Cortex of kidney (tissue), 1 donor: ENCODE data around the gene IL4I1.
A peak's percentile ranks its signal among the peaks of the same experiment; 100 is the strongest.

ENCODE experiments used
- DNase-seq: peaks from one replicate; lab custom pipeline; 2025; lab: John Stamatoyannopoulos, UW

Gene IL4I1

DNA sequence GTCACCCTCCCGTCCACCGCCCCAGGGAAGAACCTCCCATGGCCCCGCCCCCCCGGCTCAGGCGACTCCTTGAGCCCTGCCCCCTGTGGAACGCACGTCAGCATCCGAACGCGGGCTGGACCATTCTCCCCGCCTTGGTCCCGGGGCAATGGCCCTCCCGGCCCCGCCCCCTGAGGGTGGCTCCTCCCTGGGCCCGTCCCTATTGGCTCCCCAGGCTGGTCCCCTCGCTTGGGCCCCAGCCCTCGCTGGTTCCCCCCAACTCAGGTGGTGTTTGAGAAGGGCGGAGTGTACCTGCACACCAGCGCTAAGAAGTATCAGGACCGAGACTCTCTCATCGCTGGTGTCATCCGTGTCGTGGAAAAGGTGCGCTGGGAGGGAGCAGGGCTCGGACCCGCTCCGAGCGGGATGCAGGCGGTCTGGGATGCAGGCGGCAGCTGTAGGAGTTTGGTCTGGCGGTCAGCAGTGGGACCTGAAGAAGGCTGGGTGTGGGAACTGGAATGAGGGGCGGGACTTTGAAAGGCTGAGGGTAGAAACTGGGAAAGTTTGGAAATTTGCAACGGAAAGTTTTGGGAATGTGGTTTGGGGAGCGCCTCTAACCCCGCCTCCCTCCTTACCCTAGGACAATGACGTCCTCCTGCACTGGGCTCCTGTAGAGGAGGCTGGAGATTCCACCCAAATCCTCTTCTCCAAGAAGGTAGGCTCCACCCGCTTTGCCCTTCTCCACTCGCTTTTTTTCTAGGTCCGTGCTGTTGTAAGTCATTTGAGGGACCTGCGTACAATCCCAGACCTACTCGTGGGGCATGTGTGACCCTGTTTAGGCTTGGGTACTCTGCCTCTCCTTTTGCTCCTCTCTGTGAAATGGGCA is 18.6 kb downstream of the IL4I1 start:
- peak; percentile 33 for DNase-seq

DNA sequence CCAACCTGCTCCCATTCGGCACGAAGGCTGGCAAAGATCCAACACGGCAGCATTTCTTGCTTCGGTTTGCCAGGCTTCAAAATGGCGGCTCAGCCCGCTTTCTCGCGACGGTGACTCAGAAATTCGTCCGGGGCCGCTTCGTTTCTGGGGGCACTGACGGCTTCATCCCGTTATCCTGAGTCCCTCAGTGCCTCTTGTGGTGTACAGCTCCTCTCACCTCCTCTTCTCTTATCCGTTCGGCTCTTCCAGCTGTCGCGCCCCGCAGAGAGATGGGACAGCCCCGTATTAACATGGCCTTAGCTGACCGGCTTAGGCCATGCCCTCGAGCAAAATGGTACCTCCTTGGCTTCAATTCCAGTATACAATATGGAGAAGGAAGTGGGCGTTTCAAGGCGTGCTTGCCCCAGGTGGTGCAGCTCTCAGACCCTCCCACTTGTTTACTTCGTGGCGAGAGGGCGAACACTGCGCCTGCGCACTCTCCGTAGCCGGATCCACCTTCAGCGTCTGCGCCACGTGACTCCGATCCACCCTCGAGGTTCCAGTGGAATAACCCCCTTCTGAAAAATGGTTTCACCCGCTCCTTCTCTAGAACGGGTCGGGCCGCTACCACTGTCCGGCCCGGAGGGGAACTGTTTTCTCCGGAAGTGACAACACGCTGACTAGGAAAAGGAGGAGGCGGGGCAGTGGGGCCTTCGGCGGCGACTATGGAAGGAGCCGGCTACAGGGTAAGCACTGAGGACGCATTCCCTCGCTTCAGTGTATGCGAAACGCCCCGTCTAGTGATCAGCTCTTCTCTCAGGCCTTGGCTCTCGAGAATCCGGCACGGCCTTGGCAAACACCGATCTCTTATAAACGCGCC is 19.4 kb downstream of the IL4I1 start, which contains the start of the genes AKT1S1 and TBC1D17:
AKT1S1 (minus strand) TSS at position 336 of the 859 bp plus-strand sequence. CDS start 4,060 bp downstream, outside the sequence.
TBC1D17 (plus strand) TSS at position 683 of the 859 bp plus-strand sequence; CDS start at position 705, 22 bp downstream.
- peak; percentile 80 for DNase-seq

DNA sequence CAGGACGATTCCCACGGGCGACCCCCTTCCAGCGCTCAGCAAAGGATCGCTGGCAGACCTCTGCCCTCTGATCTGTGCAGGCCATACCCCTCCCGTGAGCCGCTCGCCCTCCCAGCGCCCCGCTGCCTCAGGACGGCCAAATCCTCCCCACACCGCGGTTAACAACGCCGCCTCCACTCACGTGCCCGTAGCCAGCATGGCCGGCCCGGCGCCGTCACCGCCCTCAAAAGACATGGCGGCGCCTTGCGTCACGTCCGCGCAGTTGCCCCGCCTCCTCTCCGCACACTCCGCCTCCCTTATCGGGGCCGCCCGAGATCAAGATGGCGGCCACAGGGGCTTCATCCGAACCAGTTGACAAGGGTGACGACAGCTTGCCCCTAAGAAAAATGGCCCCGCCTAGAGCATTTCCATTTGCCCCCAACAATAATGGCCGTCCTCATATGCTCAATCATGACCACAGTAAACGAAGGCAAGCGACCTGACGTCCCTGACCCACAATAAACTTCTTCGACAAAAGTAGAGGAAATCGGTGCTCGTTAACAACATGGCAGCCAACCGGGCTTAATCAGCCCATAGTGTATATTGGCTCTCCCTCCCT is 20.2 kb downstream of the IL4I1 start:
- peak; percentile 47 for DNase-seq

DNA sequence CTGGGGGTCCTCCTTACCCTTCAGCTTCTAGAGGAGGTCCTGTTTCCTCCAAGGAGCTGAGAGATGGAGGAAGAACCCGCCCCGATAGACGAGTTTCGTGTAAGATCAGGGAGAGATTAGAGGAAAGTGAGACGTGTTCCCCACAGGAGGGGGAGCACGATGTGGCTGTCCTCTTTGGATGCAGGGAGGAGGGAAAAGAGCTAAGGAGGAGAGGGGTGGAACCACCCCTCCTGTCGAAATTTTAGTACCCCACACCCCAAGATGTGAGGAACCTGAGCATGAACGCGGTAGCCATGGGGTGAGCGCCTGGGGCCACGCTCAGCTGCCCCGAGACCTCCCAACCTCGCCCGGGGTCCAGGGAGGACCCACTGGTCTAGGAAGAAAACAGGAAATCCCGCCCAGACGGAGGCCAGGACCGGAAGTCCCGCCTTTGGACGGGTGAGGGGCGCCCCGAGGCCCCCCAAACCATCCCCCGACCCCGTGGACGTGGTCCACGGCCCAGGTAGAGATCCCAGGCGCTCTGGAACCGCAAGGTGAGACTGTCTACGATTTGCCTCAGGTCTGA is 20.7 kb downstream of the IL4I1 start:
- no peak for DNase-seq

DNA sequence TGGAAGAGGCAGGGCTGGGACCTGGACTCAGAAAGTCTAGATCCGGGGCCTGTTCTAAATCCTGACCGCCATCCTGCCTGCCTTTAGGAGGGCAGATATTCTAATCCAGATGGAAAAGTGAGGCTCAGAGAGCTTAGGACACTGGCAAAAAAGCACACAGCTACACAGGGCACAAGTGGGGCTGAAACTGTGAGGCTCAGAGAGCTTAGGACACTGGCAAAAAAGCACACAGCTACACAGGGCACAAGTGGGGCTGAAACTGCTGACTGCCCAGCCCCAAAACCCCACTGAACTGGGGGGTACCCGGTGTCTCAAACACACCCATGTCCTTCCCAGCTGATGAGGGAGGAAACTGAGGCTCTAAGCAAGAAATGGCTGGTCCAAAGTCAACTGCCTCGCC is 21.5 kb downstream of the IL4I1 start:
- no peak for DNase-seq

DNA sequence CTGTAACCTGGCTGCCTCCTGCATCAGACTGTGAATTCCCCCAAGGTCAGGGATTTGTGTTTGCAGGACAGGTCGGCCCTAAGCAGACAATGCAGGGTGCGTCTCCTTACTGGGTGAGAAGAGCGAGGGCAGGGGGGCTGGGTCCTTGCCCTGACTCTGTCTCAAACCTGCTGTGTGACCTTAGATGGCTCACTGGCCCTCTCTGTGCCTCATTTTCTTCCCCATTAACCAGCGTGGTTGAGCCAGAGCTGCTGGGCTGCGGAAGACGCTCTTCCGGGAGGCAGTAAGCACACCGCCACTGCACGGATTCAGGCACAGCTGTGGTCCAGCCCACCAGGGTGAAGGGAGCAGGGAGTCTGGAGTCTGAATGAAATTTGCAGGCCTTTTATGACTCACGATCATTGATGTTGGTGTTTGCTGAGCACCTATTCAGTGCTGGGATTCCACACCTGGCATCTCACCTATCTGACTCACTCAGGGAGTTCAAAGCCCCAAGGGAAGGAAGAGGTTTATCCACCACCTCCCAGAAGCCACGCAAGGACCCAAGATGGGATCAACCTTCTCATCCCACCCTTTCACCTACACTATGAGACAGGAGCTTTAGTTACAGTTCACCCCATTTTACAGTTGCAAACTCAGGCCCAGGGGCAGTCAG is 22.1 kb downstream of the IL4I1 start:
- DNase-seq: no peak

DNA sequence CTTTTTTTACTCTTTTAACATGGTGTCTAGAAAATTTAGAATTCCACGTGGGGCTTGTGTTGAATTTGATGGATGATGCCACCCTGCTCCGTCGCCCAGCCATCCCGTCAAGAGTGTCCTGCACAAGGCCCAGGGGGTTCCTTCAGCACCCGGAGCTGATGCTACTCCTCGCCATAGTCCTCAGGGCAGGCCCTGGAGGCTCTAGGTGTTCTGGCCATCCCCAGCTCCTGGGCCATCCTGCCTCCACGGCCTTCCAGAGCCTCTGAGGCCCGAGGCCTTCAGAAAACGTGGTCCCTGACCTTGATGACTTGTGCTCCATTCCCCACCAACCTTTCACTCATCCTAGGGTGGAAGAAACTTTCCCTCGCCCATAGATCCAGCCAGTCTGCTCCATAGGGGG is 22.9 kb downstream of the IL4I1 start:
- no peak for DNase-seq

DNA sequence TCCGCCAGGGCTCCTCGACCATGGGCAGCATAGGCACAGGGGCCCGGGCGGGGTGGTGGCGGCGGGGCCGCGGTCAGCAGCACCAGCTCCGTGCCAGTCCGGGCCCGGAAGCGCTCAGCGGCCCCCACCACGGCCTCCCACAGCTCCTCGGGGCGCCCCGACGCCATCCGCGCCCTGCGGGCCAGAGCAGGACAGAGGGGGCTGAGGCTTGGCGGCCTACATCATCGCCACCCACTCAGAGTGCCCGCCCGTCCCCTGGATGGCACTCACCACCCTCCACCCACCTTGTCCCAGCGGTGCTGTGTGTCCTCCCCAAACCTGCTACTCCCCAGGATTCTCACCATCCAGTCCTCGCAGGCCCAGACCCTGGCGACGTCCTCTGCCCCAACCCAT is 23.6 kb downstream of the IL4I1 start:
- no peak for DNase-seq

DNA sequence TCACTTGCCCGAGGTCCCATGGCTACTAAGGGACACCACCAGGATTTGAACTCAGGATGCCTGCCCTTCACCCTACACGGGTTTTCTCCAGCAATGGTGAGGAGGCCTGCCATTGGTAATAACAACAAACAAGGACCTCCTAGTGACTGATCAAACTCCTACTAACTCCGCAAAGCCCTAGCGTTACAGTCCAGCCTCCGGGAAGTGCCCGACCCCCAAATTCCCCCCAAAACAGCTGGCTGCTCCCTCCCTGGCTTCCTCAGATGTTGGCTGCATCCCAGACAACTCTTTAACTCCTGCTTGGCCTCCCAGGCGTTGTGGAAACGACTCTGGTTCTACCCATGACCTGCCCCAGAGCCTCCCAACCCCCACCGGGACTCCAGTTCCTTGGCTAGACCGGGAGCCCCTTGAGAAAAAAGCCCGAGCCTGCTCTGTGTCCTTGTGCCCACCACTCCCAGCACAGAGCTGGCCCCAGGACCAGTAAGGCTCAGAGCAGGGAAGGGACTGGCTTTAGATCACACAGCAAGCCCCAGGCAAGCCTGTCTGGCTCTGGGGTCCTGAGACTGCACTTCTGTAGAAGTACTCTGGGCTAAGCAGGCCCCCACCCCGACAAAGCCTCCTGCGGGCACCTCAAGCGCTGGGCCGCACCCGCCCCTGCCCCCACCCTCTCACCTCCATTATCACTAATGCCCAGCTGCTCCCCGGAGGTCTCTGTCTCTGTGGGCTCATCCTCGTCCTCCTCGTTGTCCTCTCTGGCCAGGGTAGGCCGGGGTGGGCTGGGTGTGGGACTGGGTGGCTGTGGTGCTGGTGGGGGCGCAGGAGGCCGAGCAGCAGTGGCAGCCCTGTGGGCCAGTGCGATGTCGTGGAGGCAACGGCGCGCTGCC is 24.2 kb downstream of the IL4I1 start:
- no peak for DNase-seq

DNA sequence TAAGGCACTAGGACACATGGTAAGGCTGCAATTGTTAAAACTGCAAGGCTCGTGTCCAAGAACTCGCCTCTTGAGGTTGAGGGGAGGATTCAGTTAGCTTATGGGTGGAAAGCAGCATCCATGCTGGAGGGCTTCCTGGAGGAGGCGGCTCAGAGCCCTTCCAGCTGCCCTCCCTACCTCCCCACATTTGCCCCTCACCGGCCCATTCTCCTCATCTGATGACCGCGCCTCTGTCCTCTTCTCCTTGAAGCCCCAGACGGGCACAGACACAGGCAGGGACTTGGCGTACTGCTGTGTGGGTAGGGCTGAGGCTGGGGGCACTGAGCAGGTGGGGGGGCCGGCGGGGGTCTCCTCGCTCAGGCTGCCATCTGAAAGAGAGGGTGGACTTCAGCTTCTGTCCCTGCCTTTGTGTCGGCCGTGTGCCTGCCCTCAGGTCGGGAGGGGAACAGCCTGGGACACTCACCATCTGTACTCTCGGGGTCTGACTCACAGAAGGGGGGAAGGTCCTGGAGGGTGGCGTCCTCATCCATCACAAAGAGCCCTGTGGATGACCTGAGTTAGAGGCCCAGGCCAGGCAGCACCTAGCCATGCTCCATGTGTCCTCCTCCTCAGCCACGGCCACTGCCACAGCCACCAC is 25.2 kb downstream of the IL4I1 start:
- no peak for DNase-seq

DNA sequence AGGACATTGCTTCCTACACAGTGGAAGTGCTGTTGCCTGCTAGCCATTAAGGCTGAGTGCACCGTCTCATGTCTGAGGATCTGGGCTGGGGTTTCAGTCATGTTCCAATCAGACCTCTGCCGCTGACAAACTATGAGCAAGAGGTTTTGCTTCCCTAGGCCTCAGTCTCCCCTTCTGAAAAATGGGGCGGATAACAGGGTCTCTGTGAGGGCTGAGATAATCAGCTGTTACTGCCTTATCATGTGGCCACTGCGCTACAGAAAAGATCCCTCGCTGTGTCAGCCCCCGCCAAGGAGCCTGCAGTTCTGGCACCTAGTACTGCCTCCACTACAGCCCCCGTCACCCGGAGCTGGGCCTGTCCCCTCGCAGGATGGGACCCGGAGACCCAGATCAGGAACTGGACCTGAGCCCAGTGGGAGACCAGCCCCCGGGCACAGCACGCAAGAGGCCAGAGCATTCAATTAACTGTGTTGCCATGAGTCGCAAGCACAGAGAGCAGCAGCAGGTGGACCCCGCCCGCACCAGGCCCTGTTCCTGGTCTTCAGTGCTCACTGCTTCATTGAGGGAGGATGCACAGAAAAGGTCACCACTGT is 26.3 kb downstream of the IL4I1 start:
- DNase-seq: no peak

DNA sequence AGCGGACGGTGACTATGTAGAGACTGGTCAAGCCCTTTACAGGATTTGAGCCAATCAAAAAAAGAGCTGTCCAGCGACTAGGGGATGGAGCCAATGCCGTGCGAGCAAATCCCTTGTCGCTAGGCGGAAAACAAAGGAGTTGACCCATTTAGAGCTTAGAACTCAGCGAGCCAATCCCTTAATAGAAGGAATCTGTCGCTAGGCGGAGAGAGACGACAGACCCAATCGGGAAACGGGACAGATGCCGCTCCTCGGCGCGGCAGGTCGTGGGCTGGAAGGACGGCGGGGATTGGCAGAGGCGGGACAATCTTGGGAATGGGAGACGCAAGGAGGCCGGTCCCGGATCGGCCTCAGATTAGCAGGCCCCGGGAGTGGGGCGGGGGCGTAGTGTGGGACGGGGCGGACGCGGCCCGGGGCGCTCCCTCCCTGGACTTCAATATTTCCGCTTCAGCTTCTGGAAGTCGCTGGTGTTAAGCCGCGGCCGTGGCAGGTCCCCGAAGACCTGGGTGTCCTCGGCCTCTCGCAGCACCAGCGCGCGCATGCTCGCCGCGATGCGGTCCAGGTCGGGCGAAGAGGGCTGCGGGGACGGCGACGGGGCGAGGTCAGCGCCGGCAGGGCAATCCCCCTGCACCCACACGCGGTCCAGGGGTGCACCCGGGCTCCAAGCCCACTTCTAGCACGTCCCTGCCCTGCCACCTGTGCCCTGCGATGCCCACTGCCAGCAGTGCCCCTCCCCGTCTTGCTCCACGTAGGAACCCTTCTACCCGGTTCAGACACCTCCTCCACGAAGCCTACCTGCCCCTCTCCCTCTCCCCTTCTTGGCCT is 27.0 kb downstream of the IL4I1 start:
- DNase-seq: peak; percentile 76

DNA sequence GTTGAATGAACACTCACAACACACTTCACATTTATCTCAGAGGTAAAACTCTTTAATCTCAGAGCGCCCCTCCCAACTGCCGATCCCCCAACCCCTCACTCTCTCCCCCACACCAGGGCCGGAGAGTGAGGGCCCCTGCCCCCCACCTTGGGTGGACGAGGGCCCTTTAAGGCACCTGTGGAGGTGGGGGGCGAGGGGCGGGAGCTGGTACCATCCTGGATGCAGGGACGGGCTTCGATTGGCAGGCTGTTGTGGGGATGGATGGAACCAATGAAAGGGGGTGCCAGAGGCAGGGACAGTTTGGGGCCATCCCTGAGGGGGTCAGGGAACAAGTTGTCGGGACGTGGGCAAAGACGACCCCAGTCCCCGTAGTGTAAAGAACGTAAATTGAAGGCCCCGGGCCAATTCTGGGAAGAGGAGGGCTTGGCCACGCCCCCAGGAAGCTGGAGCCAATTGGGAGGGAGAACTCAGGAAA is 27.6 kb downstream of the IL4I1 start:
- DNase-seq: no peak

DNA sequence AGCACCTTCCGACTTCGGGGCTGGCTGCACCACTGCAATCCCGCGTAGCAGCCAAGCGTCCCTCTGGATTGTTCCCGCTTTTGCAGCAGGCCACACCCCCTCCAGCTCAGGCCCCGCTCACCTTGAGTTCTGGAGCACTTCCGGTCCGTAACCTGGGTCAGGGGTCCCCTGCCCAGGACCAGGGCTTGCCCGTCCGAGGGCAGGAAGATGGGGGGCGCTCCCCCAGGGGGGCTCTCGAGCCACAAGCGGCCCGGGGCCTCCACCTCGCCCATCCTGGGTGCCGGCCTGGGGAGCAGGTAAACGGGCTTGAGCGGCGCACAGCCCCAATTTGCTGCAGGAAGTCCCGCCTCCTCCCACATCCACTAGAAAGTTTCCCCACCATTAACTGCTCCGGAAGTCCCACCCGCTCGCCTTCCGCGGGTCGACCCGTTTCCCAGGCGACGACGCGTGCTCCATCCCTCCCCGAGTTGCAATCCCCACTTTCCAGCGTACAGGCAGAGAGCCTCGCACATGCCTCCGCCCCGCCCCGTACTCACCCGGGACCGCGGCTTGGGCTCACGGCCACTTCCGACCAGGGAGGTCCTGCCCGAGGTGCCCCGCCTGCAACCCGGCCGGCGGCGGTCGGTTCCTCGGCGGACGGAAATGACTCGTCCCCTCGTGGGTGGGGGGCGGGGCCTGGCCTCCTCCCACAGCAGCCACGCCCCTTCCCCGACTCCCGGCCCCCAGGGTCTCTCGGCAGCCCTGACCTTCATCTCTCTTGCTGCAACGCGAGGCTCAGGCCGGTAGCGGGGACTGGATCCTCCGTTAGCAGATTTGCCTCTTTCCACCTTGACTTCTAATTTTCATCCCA is 29.5 kb downstream of the IL4I1 start, which contains the start of gene PNKP:
PNKP (minus strand) TSS at position 644 of the 850 bp plus-strand sequence; CDS start at position 272, 372 bp downstream.
- DNase-seq: no peak

DNA sequence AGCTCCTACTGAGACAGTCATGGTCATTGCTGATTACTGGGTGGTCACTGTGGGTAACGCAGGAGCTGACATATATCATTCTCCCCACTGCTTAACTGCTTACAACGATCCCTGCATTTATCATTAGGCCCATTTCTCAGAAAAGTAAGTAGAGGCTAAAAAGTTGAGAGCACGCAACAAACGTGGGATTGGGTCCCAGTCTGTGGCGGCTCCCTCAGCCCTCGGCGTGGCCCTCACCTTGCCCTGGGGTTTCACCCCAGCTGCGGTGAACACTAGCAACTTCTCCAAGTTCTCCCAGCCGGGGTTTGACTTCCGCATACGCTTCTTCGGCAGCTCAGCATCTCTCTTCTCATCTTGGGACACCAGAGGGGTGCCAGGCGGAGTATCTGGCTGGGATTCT is 31.8 kb downstream of the IL4I1 start:
- DNase-seq: no peak

DNA sequence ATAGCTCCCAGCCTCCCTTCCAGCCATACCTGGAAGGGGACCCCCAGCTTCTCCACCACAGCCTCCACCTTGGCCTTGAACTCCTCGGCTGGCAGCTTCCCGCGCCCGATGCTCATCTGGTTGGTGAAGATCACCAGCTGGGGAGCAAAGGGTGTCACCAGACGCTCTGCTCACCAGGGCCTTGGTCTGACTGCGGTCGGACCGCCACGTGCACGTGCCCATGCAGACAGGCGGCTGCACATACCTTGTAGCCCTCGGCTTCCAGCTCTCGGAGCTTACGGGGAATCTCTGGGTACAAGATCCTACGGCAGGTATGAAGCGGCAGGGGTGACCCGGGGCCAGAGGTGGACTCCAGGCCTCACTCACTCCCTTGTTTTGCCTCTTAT is 32.8 kb downstream of the IL4I1 start:
- no peak for DNase-seq

DNA sequence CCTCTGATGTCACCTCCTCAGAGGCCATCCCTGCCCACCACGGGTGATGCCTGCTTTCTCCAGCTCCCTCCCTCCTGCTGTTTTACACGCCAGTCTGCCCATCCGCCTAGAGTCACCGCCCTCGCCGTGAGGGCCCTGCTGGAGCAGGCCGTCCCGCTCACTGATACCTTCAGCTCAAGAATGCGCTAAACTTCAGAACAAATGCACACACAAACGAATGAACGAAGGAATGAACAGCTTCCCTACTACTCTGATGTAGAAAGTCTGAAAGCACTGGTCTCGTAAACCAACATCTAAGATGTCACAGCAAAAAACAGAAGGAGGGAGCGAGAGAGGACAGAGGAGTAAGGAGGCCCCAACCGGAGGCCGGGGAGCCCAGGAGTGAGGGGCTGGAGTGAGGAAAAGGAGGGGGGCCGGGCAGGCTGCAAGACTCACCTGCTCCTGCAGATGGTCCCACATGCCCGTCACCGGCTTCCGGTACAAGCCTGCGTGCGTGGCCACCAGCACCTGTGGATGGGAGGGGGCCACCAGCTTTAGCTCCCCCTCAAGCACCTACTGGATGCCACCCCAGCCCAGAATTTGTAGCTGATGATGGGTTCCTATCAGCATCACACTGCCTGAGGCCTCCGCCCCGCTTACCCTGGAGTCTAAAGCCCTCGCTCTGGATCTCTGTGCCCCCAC is 33.3 kb downstream of the IL4I1 start:
- DNase-seq: no peak
